NCI-H1436 (cell line): ENCODE data around the gene FAM53B.
"Not testable (repeated sequence)": the region's sequence is repeated elsewhere in the genome, so short reads cannot be mapped to it uniquely, and the experiment has no call there.

Source experiments
- DNase-seq: peaks from one replicate; lab custom pipeline; 2025; lab: John Stamatoyannopoulos, UW

FAM53B gene

GRCh38 chr10:124596962-124597845, 147.0 kb downstream of the FAM53B start:
- DNase-seq: no peak

GRCh38 chr10:124596116-124596785, 147.9 kb downstream of the FAM53B start:
- DNase-seq: no peak

GRCh38 chr10:124595143-124595883, 148.9 kb downstream of the FAM53B start:
- no peak for DNase-seq

DNA sequence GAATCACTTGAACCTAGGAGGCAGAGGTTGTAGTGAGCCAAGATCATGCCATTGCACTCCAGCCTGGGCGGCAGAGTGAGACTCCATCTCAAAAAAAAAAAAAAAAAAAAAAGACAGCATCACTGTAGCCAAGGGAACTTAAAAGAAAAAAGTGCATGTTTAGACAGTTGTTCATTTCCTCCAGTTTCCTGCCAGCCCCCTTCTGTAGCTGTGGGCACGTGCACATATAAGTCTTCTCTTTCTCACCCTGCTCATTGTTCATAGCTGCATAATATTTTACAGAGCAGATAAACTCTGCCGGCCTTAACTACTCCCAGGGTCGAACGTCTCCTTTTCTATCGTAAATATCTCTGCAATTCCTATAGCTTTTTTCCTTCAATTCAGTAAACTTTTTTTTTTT, 149.9 kb downstream of the FAM53B start:
- DNase-seq: no peak

- no peak for DNase-seq
These were observed 150.7 kb downstream of the FAM53B start for GRCh38 chr10:124593431-124593985.

GRCh38 chr10:124592736-124593430, 151.3 kb downstream of the FAM53B start:
- DNase-seq: no peak

- no peak for DNase-seq
These were observed 152.1 kb downstream of the FAM53B start for GRCh38 chr10:124592101-124592500.

DNA sequence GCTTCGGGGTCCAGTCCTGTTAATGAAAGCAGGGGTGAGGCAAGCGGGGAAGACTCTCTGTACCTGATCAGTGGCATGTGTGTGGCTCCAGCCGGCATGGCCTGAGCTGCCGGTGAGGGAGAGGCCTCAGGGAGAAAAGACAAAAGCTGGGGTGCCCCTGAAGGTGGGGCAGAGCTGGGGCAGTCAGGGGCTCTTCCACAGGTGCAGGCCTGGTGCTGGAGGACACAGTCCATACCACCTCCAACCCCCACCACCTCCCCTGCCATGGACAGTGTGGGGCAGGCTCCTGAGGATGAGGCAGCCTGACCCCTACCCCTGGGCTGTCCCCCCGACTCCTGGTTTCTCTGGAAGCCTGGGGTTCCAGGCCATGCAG, 153.1 kb downstream of the FAM53B start:
- no peak for DNase-seq

- DNase-seq: no peak
These were observed 153.7 kb downstream of the FAM53B start for GRCh38 chr10:124590216-124591122.

GRCh38 chr10:124589491-124590041, 154.6 kb downstream of the FAM53B start:
- no peak for DNase-seq

GRCh38 chr10:124588736-124589490, 155.3 kb downstream of the FAM53B start:
- no peak for DNase-seq

DNA sequence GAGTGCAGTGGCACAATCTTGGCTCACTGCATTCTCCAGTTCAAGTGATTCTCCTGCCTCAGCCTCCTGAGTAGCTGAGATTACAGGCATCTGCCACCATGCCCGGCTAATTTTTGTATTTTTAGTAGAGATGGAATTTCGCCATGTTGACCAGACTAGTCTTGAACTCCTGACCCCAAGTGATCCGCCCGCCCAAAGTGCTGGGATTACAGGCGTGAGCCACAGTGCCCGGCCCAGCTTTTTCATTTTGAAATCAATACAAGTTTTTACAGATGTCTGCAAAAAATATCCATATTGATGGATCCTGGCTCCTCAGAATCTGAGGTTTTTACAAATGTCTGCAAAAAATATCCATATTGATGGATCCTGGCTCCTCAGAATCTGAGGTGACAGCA, 155.8 kb downstream of the FAM53B start:
- not testable (repeated sequence) for DNase-seq

DNA sequence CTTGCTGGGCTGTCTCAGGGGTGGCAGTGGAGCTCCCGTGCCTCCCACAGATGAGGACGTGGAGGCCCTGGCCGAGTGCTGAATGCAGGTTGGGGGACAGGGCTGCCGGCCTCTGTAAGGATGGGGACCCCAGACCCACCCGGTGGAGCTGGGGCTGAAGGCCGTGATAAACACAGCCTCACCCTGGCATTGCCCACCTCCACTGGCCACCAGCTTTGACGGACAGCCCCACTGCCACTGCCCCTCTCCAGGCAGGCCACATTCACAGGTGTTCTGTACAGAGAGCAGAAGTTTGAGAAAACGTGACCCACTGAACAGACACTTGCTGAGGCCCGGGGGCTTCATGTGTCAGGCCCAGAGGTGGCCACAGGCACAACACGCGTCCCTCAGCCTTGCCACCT, 156.4 kb downstream of the FAM53B start:
- no peak for DNase-seq

DNA sequence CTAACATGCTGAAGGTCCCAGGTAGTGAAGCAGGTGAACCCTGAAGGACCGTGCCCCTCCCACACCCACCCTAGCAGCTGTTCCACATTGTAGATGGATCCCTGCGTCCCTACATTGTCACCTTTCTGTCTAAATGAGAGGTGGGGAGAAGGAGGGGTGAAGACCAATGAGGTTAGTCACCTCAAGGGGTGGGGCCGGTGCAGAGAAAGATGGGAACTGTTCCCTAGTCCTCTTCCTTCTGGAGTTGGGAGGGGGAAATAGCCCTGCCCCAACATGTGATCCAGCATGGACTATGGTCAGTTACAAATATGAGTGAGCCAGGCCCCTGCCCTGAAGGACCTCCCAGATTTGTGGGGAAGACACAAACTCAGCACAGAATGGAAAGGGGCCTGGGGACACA, 158.0 kb downstream of the FAM53B start:
- DNase-seq: no peak

DNA sequence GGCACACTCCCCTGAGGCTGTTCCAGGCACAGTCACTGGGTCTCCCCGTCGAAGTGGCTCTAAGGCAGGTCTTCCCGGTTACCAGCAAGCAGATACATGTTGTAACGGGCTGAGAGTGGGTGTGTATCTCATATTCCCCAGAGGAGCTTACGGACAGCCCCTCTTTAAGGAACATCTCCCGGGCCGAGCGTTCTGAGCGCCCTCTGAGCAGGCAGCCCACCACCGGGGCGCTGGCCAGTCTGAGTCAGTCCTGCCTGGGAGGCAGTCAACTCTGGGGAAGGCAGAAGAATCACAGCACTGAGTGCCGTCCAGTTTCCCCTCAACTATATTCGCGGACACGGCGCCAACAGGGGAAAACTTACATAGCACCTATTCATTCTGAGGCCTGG, 165.2 kb downstream of the FAM53B start:
- no peak for DNase-seq

DNA sequence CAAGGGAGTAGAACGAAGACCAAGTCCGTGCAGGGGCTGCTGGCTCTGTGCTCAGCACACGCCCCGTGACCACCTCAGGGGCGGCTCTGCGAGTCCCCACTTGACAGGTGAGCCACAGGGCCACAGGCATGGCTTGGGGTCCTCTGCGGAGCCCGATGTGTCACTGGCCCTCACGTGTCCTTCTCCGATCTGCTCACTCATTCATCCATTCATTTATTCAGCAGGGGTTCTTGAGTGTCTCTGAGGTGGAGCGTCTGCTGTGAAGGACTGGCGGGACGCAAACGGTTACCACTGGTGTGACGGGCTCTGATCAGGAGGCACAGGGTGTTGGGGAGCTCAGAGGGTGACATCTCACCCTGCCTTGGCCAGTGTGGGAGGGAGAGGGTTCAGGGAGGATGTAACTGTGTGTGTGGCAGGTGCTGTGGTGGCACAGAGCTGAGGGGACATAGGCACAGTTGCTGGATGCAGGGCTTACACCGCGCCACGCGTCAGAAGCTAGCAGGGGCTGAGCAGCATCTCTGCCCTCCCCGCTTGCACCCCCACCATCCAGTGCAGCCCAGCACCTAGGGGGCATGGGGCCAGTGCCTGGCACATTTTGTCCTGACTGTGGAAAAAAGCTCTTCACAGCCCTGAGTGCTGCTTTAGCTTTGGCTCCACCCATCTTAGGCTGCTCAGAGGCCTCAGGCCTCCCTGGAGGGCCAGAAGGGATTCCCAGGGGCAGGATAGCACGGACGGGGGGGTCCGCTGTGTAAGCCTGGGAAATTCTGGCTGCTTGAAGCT, 165.8 kb downstream of the FAM53B start:
- peak; percentile 59 for DNase-seq

- no peak for DNase-seq
These were observed 166.5 kb downstream of the FAM53B start for GRCh38 chr10:124577651-124578050.

DNA sequence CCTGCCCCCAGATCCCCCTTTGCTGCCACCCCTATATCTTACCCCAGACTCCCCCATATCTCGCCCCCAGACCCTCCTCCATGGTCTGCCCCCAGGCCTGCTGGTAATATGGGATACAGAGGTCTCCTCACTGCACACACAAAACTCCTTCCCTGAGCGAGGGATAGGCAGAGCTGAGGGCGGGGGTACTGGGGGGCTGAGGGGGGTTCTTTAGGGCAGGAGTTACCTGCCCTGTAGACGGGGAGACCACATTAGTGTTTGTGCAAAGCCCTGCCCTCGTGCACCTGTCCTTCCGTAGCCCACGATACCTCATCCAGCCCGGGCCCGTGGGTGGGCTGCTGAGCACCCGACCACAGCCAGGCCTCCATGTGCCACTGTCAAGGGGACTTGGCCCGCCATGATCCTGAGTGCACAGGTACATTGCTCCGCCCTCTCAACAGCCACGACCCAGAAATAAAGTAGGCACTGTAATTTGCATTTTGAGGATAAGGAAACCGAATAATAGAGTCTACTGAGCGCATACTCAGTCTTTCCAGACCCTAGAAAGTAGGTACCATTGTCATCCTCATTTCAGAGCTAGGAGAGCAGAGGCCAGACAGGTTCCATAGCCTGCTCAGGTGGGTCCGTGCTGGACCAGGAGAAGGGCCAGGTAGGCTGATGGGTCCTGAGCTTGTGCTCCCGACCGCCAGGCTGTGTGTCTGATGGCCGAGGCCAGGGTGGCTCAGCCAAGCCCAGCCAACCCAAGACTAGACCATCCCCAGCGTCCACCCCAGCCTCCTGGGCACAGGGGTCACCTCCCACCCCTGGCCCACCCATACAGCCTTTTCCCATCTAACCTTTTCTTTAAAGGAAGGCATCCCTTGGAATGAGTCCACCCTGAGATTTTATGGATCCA, 167.4 kb downstream of the FAM53B start:
- DNase-seq: no peak
